ENCODE data around the gene DLST. TPM values are rescaled to one million over a fixed set of nuclear protein-coding genes. Genes with fewer than 3 reads are reported as not detected.

DLST gene
- 52.2 and 60.7 TPM in 2 replicates for total RNA-seq (ENCODE audit: low replicate concordance)

- H3K4me2 ChIP-seq: peak within 1 kb of the TSS; percentile 99
- TF ChIP-seq EZH2 (IDR thresholded peaks at IDR 0.05) (no peak), EZH2phosphoT487 (IDR thresholded peaks at IDR 0.05) (no peak), CTCF (IDR thresholded peaks at IDR 0.05) (no peak)
- H3K9ac ChIP-seq: peak within 1 kb of the TSS; percentile 84
- Mint-ChIP-seq H3K9me3 (no peaks in the 10 kb centered on the region), H3K27ac (peak within 1 kb of the TSS; percentile 99), H3K4me1 (peaks cover 44% of the 10 kb centered on the region), H3K27me3 (ENCODE audit: insufficient read depth, low read depth) (peaks cover 7% of the 10 kb centered on the region), H3K36me3 (peaks cover 8% of the 10 kb centered on the region), H3K4me3 (peak within 1 kb of the TSS; percentile 98)
- peak within 1 kb of the TSS; percentile 97 for H3K4me3 ChIP-seq
- H3K27ac ChIP-seq: no peak within 1 kb of the TSS
- DNase-seq (ENCODE audit: low spot score): peak; percentile 93
- H3K27me3 ChIP-seq: no peaks in the 10 kb centered on the region
- H3F3A ChIP-seq (ENCODE audit: low read depth): peaks cover 32% of the 10 kb centered on the region
- peaks cover 30% of the 10 kb centered on the region for H3K4me1 ChIP-seq
- H2AFZ ChIP-seq (replicated peaks): peak within 1 kb of the TSS; percentile 94
- no peaks in the 10 kb centered on the region for H3K36me3 ChIP-seq
- H3K79me2 ChIP-seq (ENCODE audit: low read depth): peaks cover 48% of the 10 kb centered on the region
- H4K20me1 ChIP-seq (ENCODE audit: low read depth): peaks cover 46% of the 10 kb centered on the region
- no peaks in the 10 kb centered on the region for H3K9me3 ChIP-seq (ENCODE audit: low read depth)
Measured at GRCh38 chr14:74881431-74882102, at the start of gene DLST. TSS of gene DLST (plus strand) at chr14:74881916. CDS start at chr14:74881954, 38 bp downstream.

- Histone ChIP-seq H3K9me3 (ENCODE audit: low read depth) (no peaks in the 10 kb centered on the region), H3K36me3 (peaks cover 16% of the 10 kb centered on the region), H2AFZ (replicated peaks) (no peak overlapping the region), H3K4me2 (no peak overlapping the region), H3K4me1 (no peaks in the 10 kb centered on the region), H3K9ac (no peak overlapping the region), H3K27ac (no peak overlapping the region), H3K79me2 (ENCODE audit: low read depth) (no peaks in the 10 kb centered on the region), H3F3A (ENCODE audit: low read depth) (peaks cover 4% of the 10 kb centered on the region), H3K4me3 (no peak overlapping the region), H3K27me3 (no peaks in the 10 kb centered on the region), H4K20me1 (ENCODE audit: low read depth) (no peaks in the 10 kb centered on the region)
- H3K9me3 Mint-ChIP-seq: no peaks in the 10 kb centered on the region
- no peak overlapping the region for H3K4me3 Mint-ChIP-seq
- no peaks in the 10 kb centered on the region for H3K27me3 Mint-ChIP-seq (ENCODE audit: insufficient read depth, low read depth)
- no peaks in the 10 kb centered on the region for H3K4me1 Mint-ChIP-seq
- no peak for DNase-seq (ENCODE audit: low spot score)
- peaks cover 17% of the 10 kb centered on the region for H3K36me3 Mint-ChIP-seq
- no peak for TF ChIP-seq EZH2 (IDR thresholded peaks at IDR 0.05)
- H3K27ac Mint-ChIP-seq: no peak overlapping the region
Measured at GRCh38 chr14:74832849-74833248, 48.9 kb upstream of the DLST start.

GRCh38 chr14:74834692-74835392, 46.9 kb upstream of the DLST start:
- Histone ChIP-seq H3K4me2 (no peak overlapping the region), H3K27me3 (no peaks in the 10 kb centered on the region)
- no peak overlapping the region for H3K27ac Mint-ChIP-seq

More at GRCh38 chr14:74834692-74835392, 46.9 kb upstream of the DLST start:
- no peaks in the 10 kb centered on the region for H3K79me2 ChIP-seq (ENCODE audit: low read depth)
- peaks cover 4% of the 10 kb centered on the region for H3F3A ChIP-seq (ENCODE audit: low read depth)
- no peaks in the 10 kb centered on the region for H3K4me1 Mint-ChIP-seq
- H2AFZ ChIP-seq (replicated peaks): no peak overlapping the region
- no peaks in the 10 kb centered on the region for H4K20me1 ChIP-seq (ENCODE audit: low read depth)
- H3K9me3 ChIP-seq (ENCODE audit: low read depth): no peaks in the 10 kb centered on the region
- H3K4me3 ChIP-seq: no peak overlapping the region
- H3K9me3 Mint-ChIP-seq: no peaks in the 10 kb centered on the region
- DNase-seq (ENCODE audit: low spot score): no peak
- H3K4me1 ChIP-seq: no peaks in the 10 kb centered on the region
- TF ChIP-seq EZH2phosphoT487 (IDR thresholded peaks at IDR 0.05) (no peak), CTCF (IDR thresholded peaks at IDR 0.05) (no peak), EZH2 (IDR thresholded peaks at IDR 0.05) (no peak)
- peaks cover 12% of the 10 kb centered on the region for H3K36me3 Mint-ChIP-seq
- H3K27me3 Mint-ChIP-seq (ENCODE audit: insufficient read depth, low read depth): no peaks in the 10 kb centered on the region
- H3K36me3 ChIP-seq: peaks cover 16% of the 10 kb centered on the region
- no peak overlapping the region for H3K27ac ChIP-seq
- no peak overlapping the region for H3K9ac ChIP-seq
- no peak overlapping the region for H3K4me3 Mint-ChIP-seq
